Immature natural killer cell (primary cell): ENCODE results near the gene ECSIT. TPM values are rescaled to one million over a fixed set of nuclear protein-coding genes. Genes with fewer than 3 reads are reported as not detected.
A peak's percentile ranks its signal among the peaks of the same experiment; 100 is the strongest.
"Not testable (repeated sequence)": the region's sequence is repeated elsewhere in the genome, so short reads cannot be mapped to it uniquely, and the experiment has no call there.

Experiments
- DNase-seq, 3 donors: peaks; one replicate each; pipeline ENCODE4 v3.0.0; 2022; ENCODE audit warnings: mixed read lengths in 1 of 3
- H3K27ac Mint-ChIP-seq, 6 donors: one replicate each; pipeline ENCODE4 v1.8.0; 2020; ENCODE audit warnings: mixed read lengths in 6 of 6, mild to moderate bottlenecking in 5 of 6, inconsistent platforms in 4 of 6, moderate library complexity in 3 of 6
- H3K27me3 Mint-ChIP-seq, 3 donors: one replicate each; pipeline ENCODE4 v1.8.0; 2020 to 2021; ENCODE audit warnings: low read depth in 3 of 3, mild to moderate bottlenecking in 3 of 3, mixed read lengths in 3 of 3, moderate library complexity in 3 of 3, inconsistent platforms in 1 of 3
- H3K36me3 Mint-ChIP-seq, 3 donors: one replicate each; pipeline ENCODE4 v1.8.0; 2020; ENCODE audit warnings: mixed read lengths in 3 of 3, inconsistent platforms in 2 of 3, mild to moderate bottlenecking in 2 of 3
- H3K4me1 Mint-ChIP-seq, 2 donors: one replicate each; pipeline ENCODE4 v1.8.0; 2020; ENCODE audit warnings: inconsistent platforms in 2 of 2, mild to moderate bottlenecking in 2 of 2, mixed read lengths in 2 of 2, moderate library complexity in 1 of 2
- H3K4me3 Mint-ChIP-seq, 5 donors: one replicate each; pipeline ENCODE4 v1.8.0; 2020; ENCODE audit warnings: mild to moderate bottlenecking in 5 of 5, mixed read lengths in 5 of 5, inconsistent platforms in 3 of 5, moderate library complexity in 3 of 5
- H3K9me3 Mint-ChIP-seq, 6 donors: one replicate each; pipeline ENCODE4 v1.8.0; 2020; ENCODE audit warnings: mild to moderate bottlenecking in 6 of 6, mixed read lengths in 6 of 6, inconsistent platforms in 4 of 6, moderate library complexity in 3 of 6
- polyA plus RNA-seq, 3 donors: library from polyadenylated mRNA; unstranded; fragments of 300-500 nt; fragmentation: Illumina TruSeq; gene quantifications; one replicate each; pipeline ENCODE4 v1.2.3, GENCODE V29; 2021

The ECSIT gene
- polyA plus RNA-seq, 3 donors from 2014 or later: 25.6 to 29.4 (median 26.2) TPM

DNA sequence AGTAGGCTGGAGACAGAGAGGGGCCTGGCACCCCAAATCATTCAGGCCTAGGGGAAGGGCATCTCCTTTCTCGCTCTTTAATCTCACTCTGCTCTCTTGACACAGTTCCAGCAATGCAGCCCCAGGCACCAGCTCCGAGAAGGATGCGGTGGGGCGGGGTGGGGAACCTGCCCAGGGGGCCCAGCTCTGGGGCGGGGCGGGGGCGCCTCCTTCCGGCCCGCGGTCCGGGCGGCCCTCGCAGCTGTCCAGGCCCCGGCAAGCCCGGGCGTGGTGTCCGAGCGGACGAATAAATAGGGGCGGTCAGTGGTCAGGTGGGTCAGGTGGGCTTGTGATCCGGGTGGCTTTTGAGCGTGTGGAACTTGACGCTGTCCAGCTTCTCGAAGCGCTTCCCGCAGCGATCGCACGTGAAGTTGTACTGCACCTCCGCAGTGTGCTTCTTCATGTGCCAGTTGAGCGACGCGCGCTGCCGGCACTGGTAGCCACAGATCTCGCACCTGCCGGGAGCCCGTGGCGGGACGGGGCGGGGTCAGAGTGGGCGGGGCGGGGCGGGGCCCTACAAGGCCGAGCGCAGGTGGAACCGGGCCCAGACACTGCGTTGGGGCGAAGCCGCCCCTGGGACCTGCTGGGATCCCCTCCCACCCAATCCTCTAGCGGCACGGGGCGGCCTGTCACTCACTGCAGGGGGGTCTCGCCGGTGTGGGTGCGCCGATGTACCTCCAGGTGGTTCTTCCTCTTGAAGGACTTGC, 45.4 kb downstream of the ECSIT start:
- Mint-ChIP-seq H3K36me3 (peaks cover 0 to 7% (median 0%) of the 10 kb centered on the region in 3 donors), H3K27ac (no peak overlapping the region), H3K9me3 (no peaks in the 10 kb centered on the region), H3K4me3 (no peak overlapping the region), H3K27me3 (peaks cover 13 to 19% (median 16%) of the 10 kb centered on the region in 3 donors), H3K4me1 (peaks cover 21% of the 10 kb centered on the region in 2 donors)
- no peak for DNase-seq

DNA sequence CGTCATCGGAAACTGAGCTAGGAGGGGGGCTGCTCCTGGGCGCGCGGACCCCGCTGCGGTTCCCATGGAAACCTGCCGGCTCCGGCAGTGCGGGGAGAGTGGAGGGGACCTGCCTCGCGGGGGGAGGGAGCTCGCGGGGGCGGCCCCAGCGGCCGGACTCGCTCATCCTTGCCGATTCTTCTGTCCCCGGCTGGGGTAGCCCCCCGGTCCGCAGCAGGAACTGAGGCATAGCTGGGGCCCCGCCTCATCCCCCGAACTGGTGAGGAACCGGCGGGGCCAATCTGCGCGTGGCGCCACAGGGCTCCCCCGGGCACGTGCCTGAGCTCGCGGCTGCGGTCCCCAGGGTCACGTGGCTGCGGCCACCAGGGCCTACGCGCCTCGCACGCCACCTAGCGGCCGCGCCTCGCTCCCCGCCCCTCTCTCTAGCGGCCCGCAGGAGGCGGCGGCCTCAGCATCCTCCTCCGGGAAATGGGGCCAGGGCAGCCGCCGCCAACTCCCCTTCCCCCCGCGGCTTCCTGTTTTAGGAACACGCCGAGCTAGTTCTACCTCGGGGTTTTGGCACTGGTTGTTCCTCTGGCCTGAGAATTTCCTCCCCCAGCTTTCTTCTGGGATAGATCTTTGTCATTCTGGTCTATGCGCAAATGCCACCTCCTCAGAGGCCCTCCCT, 46.4 kb downstream of the ECSIT start:
- H3K4me1 Mint-ChIP-seq: peaks cover 21% of the 10 kb centered on the region in 2 donors
- peak overlapping the region in 3 of 6 donors; percentile 13 to 74 (median 65) for H3K27ac Mint-ChIP-seq
- H3K9me3 Mint-ChIP-seq: no peaks in the 10 kb centered on the region
- H3K4me3 Mint-ChIP-seq: peak overlapping the region; percentile 45 to 79 (median 70)
- peaks cover 16 to 21% (median 18%) of the 10 kb centered on the region in 3 donors for H3K27me3 Mint-ChIP-seq
- H3K36me3 Mint-ChIP-seq: peaks cover 0 to 7% (median 0%) of the 10 kb centered on the region in 3 donors
- peak; percentile 85 to 87 (median 85) for DNase-seq

GRCh38 chr19:11481534-11482383, 47.2 kb downstream of the ECSIT start:
- Mint-ChIP-seq H3K4me3 (peak overlapping the region; percentile 47 to 79 (median 70)), H3K27ac (peak overlapping the region in 1 of 6 donors; percentile 55), H3K4me1 (peaks cover 21% of the 10 kb centered on the region in 2 donors), H3K27me3 (peaks cover 16 to 21% (median 19%) of the 10 kb centered on the region in 3 donors), H3K9me3 (no peaks in the 10 kb centered on the region), H3K36me3 (peaks cover 0 to 7% (median 0%) of the 10 kb centered on the region in 3 donors)
- DNase-seq: peak in 2 of 3 donors; percentile 46 to 50

- peaks cover 0 to 7% (median 0%) of the 10 kb centered on the region in 3 donors for H3K36me3 Mint-ChIP-seq
- DNase-seq: no peak
- peak within 1 kb of the TSS; percentile 47 to 79 (median 70) for H3K4me3 Mint-ChIP-seq
- H3K9me3 Mint-ChIP-seq: no peaks in the 10 kb centered on the region
- H3K4me1 Mint-ChIP-seq: peaks cover 21% of the 10 kb centered on the region in 2 donors
- peaks cover 16 to 21% (median 19%) of the 10 kb centered on the region in 3 donors for H3K27me3 Mint-ChIP-seq
- peak within 1 kb of the TSS in 1 of 6 donors; percentile 55 for H3K27ac Mint-ChIP-seq
Measured at GRCh38 chr19:11480715-11481533, 48.0 kb downstream of the ECSIT start, which contains the start of gene ELAVL3. Gene ELAVL3 (minus strand): TSS chr19:11481046. CDS start chr19:11480608, 438 bp downstream.

- DNase-seq: no peak
- peaks cover 0 to 1% (median 0%) of the 10 kb centered on the region in 3 donors for H3K36me3 Mint-ChIP-seq
- H3K27me3 Mint-ChIP-seq: peaks cover 16 to 25% (median 19%) of the 10 kb centered on the region in 3 donors
- H3K9me3 Mint-ChIP-seq: no peaks in the 10 kb centered on the region
- peaks cover 21% of the 10 kb centered on the region in 2 donors for H3K4me1 Mint-ChIP-seq
- H3K4me3 Mint-ChIP-seq: no peak overlapping the region
- no peak overlapping the region for H3K27ac Mint-ChIP-seq
Measured at GRCh38 chr19:11479898-11480714, 48.8 kb downstream of the ECSIT start.

GRCh38 chr19:11479090-11479897, 49.6 kb downstream of the ECSIT start:
- peaks cover 16 to 25% (median 19%) of the 10 kb centered on the region in 3 donors for H3K27me3 Mint-ChIP-seq
- peak overlapping the region in 1 of 5 donors; percentile 46 for H3K4me3 Mint-ChIP-seq
- peaks cover 21% of the 10 kb centered on the region in 2 donors for H3K4me1 Mint-ChIP-seq
- no peak for DNase-seq
- H3K36me3 Mint-ChIP-seq: no peaks in the 10 kb centered on the region
- no peak overlapping the region for H3K27ac Mint-ChIP-seq
- H3K9me3 Mint-ChIP-seq: no peaks in the 10 kb centered on the region

DNA sequence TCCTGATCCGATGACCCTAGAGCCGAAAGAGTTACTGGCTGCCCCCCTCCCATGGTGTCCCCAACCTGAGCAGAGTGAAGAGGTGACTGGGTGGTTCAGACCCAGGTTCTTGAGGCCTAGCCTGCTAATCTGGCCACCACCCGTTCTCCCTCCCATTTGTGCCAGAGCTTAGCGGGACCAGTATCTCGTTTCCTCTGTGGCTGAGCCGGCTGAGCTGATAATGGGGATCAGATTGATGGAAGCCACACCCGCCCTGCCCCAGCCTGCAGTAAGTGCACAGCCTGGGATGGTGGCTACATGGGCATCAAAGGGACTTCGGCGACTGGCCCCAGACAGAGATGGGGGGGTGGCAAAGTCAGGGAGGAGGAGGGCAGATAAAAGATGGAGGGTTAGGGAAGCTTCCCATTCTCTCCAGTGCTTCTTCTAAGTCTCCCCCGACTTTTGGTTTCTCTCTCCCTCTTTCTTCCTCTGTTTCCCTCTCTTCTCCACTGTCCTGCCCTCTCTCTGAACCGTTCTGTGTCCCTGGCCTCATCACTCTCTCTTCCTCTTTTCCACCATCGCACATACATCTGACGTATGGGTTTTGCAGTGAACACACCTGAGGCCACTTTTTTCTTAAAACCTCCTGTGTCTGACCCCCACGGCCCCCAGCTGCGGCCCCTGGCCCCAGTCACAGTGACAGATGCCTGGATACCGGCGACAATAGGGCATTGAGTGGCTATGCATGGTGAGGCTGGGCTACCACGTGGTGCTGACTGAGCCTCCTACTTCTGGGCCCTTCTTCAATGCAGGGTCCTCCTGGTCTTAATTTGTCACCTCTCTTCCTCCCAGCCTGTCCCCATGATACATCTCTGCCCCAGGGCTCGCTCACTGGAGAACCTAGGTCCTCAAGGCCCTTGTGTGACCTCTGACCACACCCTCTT, 50.5 kb downstream of the ECSIT start:
- peaks cover 16 to 28% (median 19%) of the 10 kb centered on the region in 3 donors for H3K27me3 Mint-ChIP-seq
- no peak overlapping the region for H3K27ac Mint-ChIP-seq
- H3K4me1 Mint-ChIP-seq: peaks cover 21% of the 10 kb centered on the region in 2 donors
- H3K9me3 Mint-ChIP-seq: no peaks in the 10 kb centered on the region
- peak overlapping the region in 1 of 5 donors; percentile 46 for H3K4me3 Mint-ChIP-seq
- no peaks in the 10 kb centered on the region for H3K36me3 Mint-ChIP-seq
- DNase-seq: no peak

GRCh38 chr19:11475861-11476260, 53.1 kb downstream of the ECSIT start:
- H3K4me3 Mint-ChIP-seq: no peak overlapping the region
- H3K9me3 Mint-ChIP-seq: no peaks in the 10 kb centered on the region
- H3K27me3 Mint-ChIP-seq: peaks cover 6 to 16% (median 14%) of the 10 kb centered on the region in 3 donors
- no peak overlapping the region for H3K27ac Mint-ChIP-seq
- no peaks in the 10 kb centered on the region for H3K36me3 Mint-ChIP-seq
- no peak for DNase-seq
- H3K4me1 Mint-ChIP-seq: peaks cover 0 to 5% of the 10 kb centered on the region in 2 donors

- not testable (repeated sequence) for DNase-seq, H3K4me3 Mint-ChIP-seq, H3K4me1 Mint-ChIP-seq, H3K36me3 Mint-ChIP-seq, H3K27ac Mint-ChIP-seq, H3K9me3 Mint-ChIP-seq
- H3K27me3 Mint-ChIP-seq: peaks cover 8 to 16% (median 14%) of the 10 kb centered on the region in 3 donors
Measured at GRCh38 chr19:11475343-11475742, 53.6 kb downstream of the ECSIT start.

GRCh38 chr19:11473725-11474124, 55.2 kb downstream of the ECSIT start:
- Mint-ChIP-seq H3K4me1 (no peaks in the 10 kb centered on the region), H3K9me3 (no peaks in the 10 kb centered on the region), H3K4me3 (no peak overlapping the region), H3K27me3 (peaks cover 2 to 11% (median 11%) of the 10 kb centered on the region in 3 donors), H3K36me3 (no peaks in the 10 kb centered on the region), H3K27ac (no peak overlapping the region)
- DNase-seq: no peak
